AG04450 (cell line): ENCODE results near the gene SGMS2. TPM values are rescaled to one million over a fixed set of nuclear protein-coding genes. Genes with fewer than 3 reads are reported as not detected.
A peak's percentile ranks its signal among the peaks of the same experiment; 100 is the strongest.

Source experiments
- CTCF ChIA-PET: fragments of 300-600, 350-600 bp; formaldehyde crosslinking; extraction: SDS; loops from one replicate; lab custom pipeline; 2022; ENCODE audit warnings: antibody characterized with exemption, inconsistent platforms; lab: Charles Lee
- POLR2A ChIA-PET: fragments of 350-600 bp; formaldehyde crosslinking; extraction: SDS; loops from one replicate; lab custom pipeline; 2021; ENCODE audit warnings: antibody characterized with exemption, inconsistent platforms; lab: Yijun Ruan, JAX
- DNase-seq: peaks from one replicate; pipeline ENCODE4 v3.0.0-alpha.2; 2011; ENCODE audit warnings: low read depth, low spot score
- H3K27ac ChIP-seq: one replicate; pipeline ENCODE4 v1.5.1; 2012; ENCODE audit warnings: low read depth, low read length, control low read depth
- H3K27me3 ChIP-seq: one replicate; pipeline ENCODE4 v1.6.0; 2012; ENCODE audit warnings: low read length; ENCODE audit not compliant: control insufficient read depth, insufficient read depth
- H3K4me3 ChIP-seq: 2 replicates; pipeline ENCODE4 v1.5.1; 2011; ENCODE audit warnings: mild to moderate bottlenecking, low read depth, low read length, control low read depth
- H3K9me3 ChIP-seq: 2 replicates; pipeline ENCODE4 v1.5.1; 2012; ENCODE audit warnings: low read length; ENCODE audit not compliant: control insufficient read depth, insufficient read depth
- CTCF ChIP-seq: IDR thresholded peaks from 2 replicates; pipeline ENCODE4 v1.5.1; 2011; ENCODE audit warnings: low read depth, low read length, control low read depth, inconsistent platforms
- polyA plus RNA-seq: library from polyadenylated mRNA; depleted of rRNA; stranded (reverse); fragments of >200 nt; gene quantifications from 2 replicates; pipeline ENCODE4 v1.2.3, GENCODE V29; 2011

SGMS2 gene
- polyA plus RNA-seq, 1 experiment = 13.3 TPM

DNA sequence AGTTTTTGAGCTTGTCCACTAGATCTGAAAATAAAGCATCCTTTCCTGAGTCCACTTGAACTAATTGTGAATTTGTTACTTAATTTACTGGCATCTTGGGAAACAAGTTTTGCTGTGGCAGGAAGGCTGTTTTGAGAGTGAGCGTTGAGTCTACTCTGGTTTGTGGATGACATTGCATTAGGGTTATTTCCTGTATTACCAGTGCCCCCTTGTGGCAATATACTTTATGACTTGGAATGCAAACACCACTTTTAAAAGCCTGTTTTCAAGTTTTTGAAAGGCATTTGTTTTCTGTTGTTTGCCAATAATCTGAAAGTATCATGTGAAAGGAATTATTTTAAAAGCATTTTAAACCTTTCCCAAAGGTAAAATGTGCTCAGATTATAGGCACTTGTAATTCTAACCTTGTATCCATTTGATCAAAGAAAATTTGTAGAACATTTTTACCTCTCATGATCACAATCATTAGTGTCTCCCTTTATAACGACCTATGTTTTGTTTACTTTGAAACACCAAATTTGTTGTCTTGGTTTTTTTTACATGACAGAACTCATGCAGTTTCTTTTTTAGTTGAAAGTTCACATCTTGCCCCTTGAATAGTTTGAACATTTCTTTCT lies 88.7 kb downstream of the SGMS2 start:
- no peaks in the 10 kb centered on the region for H3K9me3 ChIP-seq
- H3K27ac ChIP-seq = no peak overlapping the region
- no peak overlapping the region for H3K4me3 ChIP-seq
- TF ChIP-seq CTCF = peak; percentile 74
- peak; percentile 50 for DNase-seq
- CTCF ChIA-PET = interaction anchor here (0.6 to 1.4 kb wide), 28 partner anchors 9 to 244 kb away, joined by 3 to 79 read pairs (median 4); partner anchors contain the start of gene CYP2U1
- H3K27me3 ChIP-seq = no peaks in the 10 kb centered on the region
- POLR2A ChIA-PET = no interaction called here

GRCh38 chr4:107915220-107915619 lies 90.5 kb downstream of the SGMS2 start:
- POLR2A ChIA-PET = no interaction called here

DNA sequence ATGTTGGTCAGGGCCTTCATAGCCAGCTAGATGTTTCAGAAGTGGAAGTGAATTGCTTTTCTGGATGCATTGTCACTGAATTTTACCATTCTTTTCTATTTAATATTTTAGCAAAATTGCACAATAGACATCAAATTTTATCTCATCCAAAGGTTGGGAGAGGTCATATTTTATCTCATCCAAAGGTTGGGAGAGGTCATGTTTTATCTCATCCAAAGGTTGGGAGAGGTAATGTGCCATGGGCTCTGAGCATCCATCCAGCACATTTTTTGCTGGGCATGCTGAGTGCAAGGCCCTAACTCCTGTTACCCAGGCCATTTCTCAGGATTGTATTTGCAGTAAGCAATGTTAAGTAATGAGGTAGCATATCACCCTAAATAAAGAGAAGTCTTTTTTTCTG lies 91.9 kb downstream of the SGMS2 start:
- CTCF ChIA-PET = interaction anchor here (0.7 to 2.9 kb wide), 3 partner anchors 158 to 265 kb away, joined by 3 to 22 read pairs (median 4); no protein-coding TSS in a partner anchor
- no peak for DNase-seq

More at GRCh38 chr4:107915220-107915619, 90.5 kb downstream of the SGMS2 start:
- H3K4me3 ChIP-seq = no peak overlapping the region
- peaks cover 3% of the 10 kb centered on the region; the same call in 1 of the 2 replicates for H3K9me3 ChIP-seq
- CTCF ChIA-PET = interaction anchor here (0.6 to 2.9 kb wide), 3 partner anchors 157 to 230 kb away, joined by 3 to 22 read pairs (median 3); no protein-coding TSS in a partner anchor
- no peak overlapping the region for H3K27ac ChIP-seq
- no peaks in the 10 kb centered on the region for H3K27me3 ChIP-seq
- TF ChIP-seq CTCF = no peak
- DNase-seq = no peak

GRCh38 chr4:107917500-107917899 lies 92.8 kb downstream of the SGMS2 start:
- Histone ChIP-seq H3K4me3 (no peak overlapping the region), H3K27me3 (no peaks in the 10 kb centered on the region), H3K27ac (no peak overlapping the region), H3K9me3 (peaks cover 3% of the 10 kb centered on the region; the same call in 1 of the 2 replicates)
- POLR2A ChIA-PET = no interaction called here
- no peak for TF ChIP-seq CTCF
- CTCF ChIA-PET = interaction anchor here (0.7 to 2.9 kb wide), 2 partner anchors 159 to 266 kb away, joined by 4 to 22 read pairs; no protein-coding TSS in a partner anchor
- no peak for DNase-seq

More for the DNA sequence above, 91.9 kb downstream of the SGMS2 start:
- H3K9me3 ChIP-seq = peaks cover 3% of the 10 kb centered on the region; the same call in 1 of the 2 replicates
- H3K27ac ChIP-seq = no peak overlapping the region
- no peak overlapping the region for H3K4me3 ChIP-seq
- POLR2A ChIA-PET = interaction anchor here (0.7 kb wide), 1 partner anchor 157 kb away, joined by 3 read pairs; no protein-coding TSS in a partner anchor
- H3K27me3 ChIP-seq = no peaks in the 10 kb centered on the region
- TF ChIP-seq CTCF = no peak
